GM10248 (cell line): ENCODE measurements around the gene FGD4.

Experiments
- CTCF ChIA-PET: fragments of 300-600 bp; sonication (Branson Sonifier 250); formaldehyde crosslinking; extraction: SDS; loops from one replicate; lab custom pipeline; 2021; ENCODE audit warnings: antibody characterized with exemption; lab: Yijun Ruan, JAX
- POLR2A ChIA-PET: fragments of 350-650 bp; sonication (Branson Sonifier 250); formaldehyde crosslinking; extraction: SDS; loops from one replicate; lab custom pipeline; 2020; ENCODE audit warnings: antibody characterized with exemption; lab: Yijun Ruan, JAX
- DNase-seq: peaks from one replicate; pipeline ENCODE4 v3.0.0; 2012; ENCODE audit errors: extremely low spot score
- CTCF ChIP-seq: IDR thresholded peaks from 2 replicates; pipeline ENCODE4 v1.5.1; 2012; ENCODE audit warnings: mild to moderate bottlenecking, low read depth; ENCODE audit errors: extremely low read depth, missing control alignments, control extremely low read depth

Gene FGD4

DNA sequence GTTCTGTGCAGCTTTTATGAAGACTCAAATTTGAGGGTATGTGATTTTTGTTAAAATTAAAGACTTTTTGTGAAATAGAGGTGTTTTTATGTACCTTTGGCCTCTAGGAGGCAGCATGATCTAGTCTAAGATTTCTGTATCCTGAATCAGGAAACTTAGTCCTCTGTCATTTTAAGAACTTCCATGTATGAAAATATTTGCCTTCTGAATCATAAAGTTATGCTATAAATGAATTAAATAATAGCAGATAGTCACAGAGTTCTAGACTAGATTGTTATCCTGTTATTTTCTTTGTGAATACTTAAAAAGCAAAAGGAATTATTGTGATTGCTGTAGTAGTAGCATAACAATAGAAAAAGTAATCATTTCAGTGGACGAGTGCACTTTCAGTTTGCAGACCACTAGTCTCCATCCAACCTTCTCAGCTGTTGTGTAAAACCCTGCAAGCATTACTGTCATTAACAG lies 56.3 kb downstream of the FGD4 start:
- DNase-seq = peak; percentile 46
- peak; percentile 54 for TF ChIP-seq CTCF
- CTCF ChIA-PET = interaction anchor here (0.9 to 6.5 kb wide), 26 partner anchors 9 to 1567 kb away, joined by 3 to 77 read pairs (median 4); partner anchors contain the start of genes ALG10 and YARS2
- POLR2A ChIA-PET = no interaction called here

- CTCF ChIA-PET = interaction anchor here (0.9 to 6.5 kb wide), 12 partner anchors 9 to 298 kb away, joined by 3 to 77 read pairs (median 6); partner anchors contain the start of gene YARS2
- DNase-seq = no peak
- POLR2A ChIA-PET = no interaction called here
- TF ChIP-seq CTCF = no peak
These were observed 58.1 kb downstream of the FGD4 start for GRCh38 chr12:32457251-32458025.

DNA sequence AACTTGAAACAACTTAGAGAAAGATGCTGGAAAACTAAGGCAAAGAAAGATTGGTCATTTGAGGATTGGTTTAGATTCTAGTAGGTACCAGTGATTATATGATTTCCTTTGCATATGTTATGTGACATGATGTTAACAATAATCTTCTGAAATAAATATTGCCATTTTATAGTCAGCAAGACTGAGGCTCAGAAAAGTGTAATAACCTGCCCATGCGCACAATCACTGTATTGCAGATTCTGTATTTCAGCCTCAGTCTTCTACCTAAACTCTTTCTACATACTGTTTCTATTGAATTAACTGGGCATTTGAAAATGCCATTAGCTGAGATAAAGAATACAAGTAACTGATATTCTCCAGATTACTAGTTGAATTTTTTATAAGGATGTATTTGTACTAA lies 61.3 kb downstream of the FGD4 start:
- TF ChIP-seq CTCF = no peak
- POLR2A ChIA-PET = no interaction called here
- CTCF ChIA-PET = interaction anchor here (1.1 to 1.6 kb wide), 3 partner anchors 8 to 294 kb away, joined by 3 to 5 read pairs (median 3); no protein-coding TSS in a partner anchor
- DNase-seq = no peak

DNA sequence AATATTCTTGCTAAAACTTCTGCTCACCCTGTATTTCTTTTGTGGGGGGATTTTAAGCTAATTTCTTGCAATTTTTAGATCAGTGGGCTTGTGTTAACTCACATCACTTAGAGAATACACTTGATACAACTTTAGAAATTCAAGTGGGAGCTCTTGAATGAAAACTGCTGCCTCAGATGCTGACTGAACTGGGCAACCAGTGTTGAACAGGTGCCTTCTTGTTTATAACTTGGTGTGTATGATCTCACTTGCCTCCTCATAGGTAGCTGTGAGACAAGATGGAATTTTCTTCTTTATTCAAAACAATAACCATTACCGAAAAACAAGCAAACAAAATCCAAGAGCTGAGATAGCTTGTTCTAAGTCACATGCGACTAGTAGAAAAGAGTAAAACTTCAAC lies 63.5 kb downstream of the FGD4 start:
- ChIA-PET CTCF (interaction anchor here (1.2 to 1.3 kb wide), 2 partner anchors 22 to 209 kb away, joined by 3 to 4 read pairs; no protein-coding TSS in a partner anchor), POLR2A (no interaction called here)
- TF ChIP-seq CTCF = no peak
- no peak for DNase-seq

GRCh38 chr12:32466187-32466586 lies 66.8 kb downstream of the FGD4 start:
- TF ChIP-seq CTCF = no peak
- POLR2A ChIA-PET = no interaction called here
- no peak for DNase-seq
- CTCF ChIA-PET = interaction anchor here (1.3 to 1.9 kb wide), 3 partner anchors 9 to 290 kb away, joined by 5 to 13 read pairs (median 6); partner anchors contain the start of gene YARS2

DNA sequence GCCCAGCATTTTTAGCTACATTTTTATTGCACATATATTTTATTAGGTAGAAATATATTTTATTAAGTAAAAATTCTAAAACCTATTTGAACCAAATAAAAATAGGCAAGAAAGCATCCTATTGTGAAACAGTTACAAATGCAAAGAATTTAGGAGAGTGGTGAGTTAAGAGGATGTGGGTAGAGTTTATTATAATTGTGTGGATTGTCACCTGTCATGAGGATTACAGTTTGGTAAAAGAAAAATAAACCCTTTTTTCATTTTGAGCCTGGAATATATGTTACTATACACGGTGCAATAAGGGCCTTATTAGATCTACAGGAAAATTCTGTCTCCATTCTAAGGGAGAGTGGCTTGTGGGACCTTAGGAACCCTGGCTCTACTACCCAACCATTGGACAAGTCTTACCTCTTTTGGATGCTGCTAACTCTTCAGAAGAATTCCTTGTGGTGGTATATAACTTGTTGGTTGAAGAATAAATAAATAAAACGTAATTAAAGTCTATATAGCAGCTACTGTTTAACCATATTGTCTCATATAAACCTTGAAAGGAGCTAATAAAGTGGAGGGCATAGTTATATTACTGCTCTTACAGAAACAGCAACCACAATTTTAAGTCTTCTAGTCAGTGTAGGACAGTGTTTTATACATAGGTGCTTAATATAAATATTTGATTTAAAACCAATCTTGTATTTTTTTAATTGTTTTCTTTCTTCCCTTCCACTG lies 67.8 kb downstream of the FGD4 start:
- ChIA-PET POLR2A (no interaction called here), CTCF (interaction anchor here (1.8 to 1.9 kb wide), 2 partner anchors 10 to 289 kb away, joined by 6 to 13 read pairs; partner anchors contain the start of gene YARS2)
- DNase-seq = no peak
- no peak for TF ChIP-seq CTCF
